Right hindlimb (tissue), 1 donor: ENCODE results near the gene ARGLU1.
A peak's percentile ranks its signal among the peaks of the same experiment; 100 is the strongest.

ENCODE experiments used
- DNase-seq: peaks from one replicate; pipeline ENCODE4 v3.0.0-alpha.2; 2018

ARGLU1 gene

GRCh38 chr13:106540613-106541012 lies 27.3 kb downstream of the ARGLU1 start:
- DNase-seq = no peak

GRCh38 chr13:106537521-106537920 lies 30.4 kb downstream of the ARGLU1 start:
- DNase-seq = no peak

GRCh38 chr13:106536244-106537034 lies 31.5 kb downstream of the ARGLU1 start:
- DNase-seq = peak; percentile 94

- peak; percentile 93 for DNase-seq
These were observed 32.2 kb downstream of the ARGLU1 start, which contains the start of gene EFNB2 for GRCh38 chr13:106535552-106536243. EFNB2 (minus strand) TSS chr13:106535662; CDS start chr13:106534964, 698 bp downstream.

GRCh38 chr13:106534639-106535551 lies 33.0 kb downstream of the ARGLU1 start:
- peak; percentile 59 for DNase-seq

GRCh38 chr13:106533943-106534638 lies 33.8 kb downstream of the ARGLU1 start:
- DNase-seq = peak; percentile 59

- peak; percentile 91 for DNase-seq
These were observed 34.6 kb downstream of the ARGLU1 start for GRCh38 chr13:106533101-106533942.

- DNase-seq = peak; percentile 42
These were observed 35.6 kb downstream of the ARGLU1 start for GRCh38 chr13:106532111-106532929.

- DNase-seq = no peak
These were observed 36.9 kb downstream of the ARGLU1 start for GRCh38 chr13:106530980-106531481.

- DNase-seq = no peak
These were observed 37.6 kb downstream of the ARGLU1 start for GRCh38 chr13:106530171-106530851.

GRCh38 chr13:106529415-106530170 lies 38.3 kb downstream of the ARGLU1 start:
- DNase-seq = no peak

GRCh38 chr13:106528718-106529414 lies 39.1 kb downstream of the ARGLU1 start:
- no peak for DNase-seq

- DNase-seq = no peak
These were observed 40.1 kb downstream of the ARGLU1 start for GRCh38 chr13:106527826-106528225.

- DNase-seq = no peak
These were observed 40.5 kb downstream of the ARGLU1 start for GRCh38 chr13:106527445-106527801.

GRCh38 chr13:106526738-106527444 lies 41.0 kb downstream of the ARGLU1 start:
- no peak for DNase-seq

- DNase-seq = no peak
These were observed 42.1 kb downstream of the ARGLU1 start for GRCh38 chr13:106525865-106526264.

- DNase-seq = no peak
These were observed 43.8 kb downstream of the ARGLU1 start for GRCh38 chr13:106524108-106524507.

- no peak for DNase-seq
These were observed 44.4 kb downstream of the ARGLU1 start for GRCh38 chr13:106523576-106523975.
